ENCODE data around the gene WIPF3.

Gene WIPF3

DNA sequence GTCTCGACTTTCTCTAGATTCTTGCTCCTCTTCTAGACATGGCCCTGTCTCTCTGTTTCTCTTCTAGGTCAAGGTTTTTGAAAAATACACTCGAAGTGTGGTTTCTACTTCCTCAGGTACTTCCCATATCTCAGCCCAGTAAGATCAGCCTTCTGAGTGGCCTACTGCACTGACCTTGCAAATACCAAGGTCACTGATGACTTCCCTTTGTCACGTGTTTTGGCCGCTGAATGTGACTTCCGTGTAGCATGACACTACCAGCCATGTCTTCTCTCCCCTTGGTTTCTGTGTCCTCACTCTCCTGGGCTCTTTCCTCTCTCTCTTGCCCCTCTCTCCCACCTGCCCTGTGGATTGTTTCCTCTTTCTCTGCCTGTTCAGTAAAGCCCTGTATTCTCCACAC lies 7.9 kb upstream of the WIPF3 start:
- no peaks in the 10 kb centered on the region for H3K9me3 ChIP-seq (ENCODE audit: control insufficient read depth, insufficient read depth, low read length)
- H3K27ac ChIP-seq (ENCODE audit: low read depth, low read length): no peak overlapping the region
- H3K9me2 ChIP-seq (replicated peaks; ENCODE audit: control insufficient read depth, low read length): no peaks in the 10 kb centered on the region
- no peak overlapping the region for H3K4me3 ChIP-seq (ENCODE audit: low read length)
- no peaks in the 10 kb centered on the region; the same call in 1 of the 2 replicates for H3K27me3 ChIP-seq (ENCODE audit: control insufficient read depth, low read length)
- TF ChIP-seq, protein P1, sequence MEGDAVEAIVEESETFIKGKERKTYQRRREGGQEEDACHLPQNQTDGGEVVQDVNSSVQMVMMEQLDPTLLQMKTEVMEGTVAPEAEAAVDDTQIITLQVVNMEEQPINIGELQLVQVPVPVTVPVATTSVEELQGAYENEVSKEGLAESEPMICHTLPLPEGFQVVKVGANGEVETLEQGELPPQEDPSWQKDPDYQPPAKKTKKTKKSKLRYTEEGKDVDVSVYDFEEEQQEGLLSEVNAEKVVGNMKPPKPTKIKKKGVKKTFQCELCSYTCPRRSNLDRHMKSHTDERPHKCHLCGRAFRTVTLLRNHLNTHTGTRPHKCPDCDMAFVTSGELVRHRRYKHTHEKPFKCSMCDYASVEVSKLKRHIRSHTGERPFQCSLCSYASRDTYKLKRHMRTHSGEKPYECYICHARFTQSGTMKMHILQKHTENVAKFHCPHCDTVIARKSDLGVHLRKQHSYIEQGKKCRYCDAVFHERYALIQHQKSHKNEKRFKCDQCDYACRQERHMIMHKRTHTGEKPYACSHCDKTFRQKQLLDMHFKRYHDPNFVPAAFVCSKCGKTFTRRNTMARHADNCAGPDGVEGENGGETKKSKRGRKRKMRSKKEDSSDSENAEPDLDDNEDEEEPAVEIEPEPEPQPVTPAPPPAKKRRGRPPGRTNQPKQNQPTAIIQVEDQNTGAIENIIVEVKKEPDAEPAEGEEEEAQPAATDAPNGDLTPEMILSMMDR (IDR thresholded peaks at IDR 0.05; ENCODE audit: low read depth, low read length, poor library complexity, severe bottlenecking): no peak
- no peak for TF ChIP-seq EZH2phosphoT487 (IDR thresholded peaks at IDR 0.05; ENCODE audit: borderline replicate concordance, low read length)
- H3K4me1 ChIP-seq (ENCODE audit: control insufficient read depth, low read length): no peaks in the 10 kb centered on the region
- no peaks in the 10 kb centered on the region for H3K36me3 ChIP-seq (ENCODE audit: control insufficient read depth, low read length)
- no peaks in the 10 kb centered on the region for H4K20me1 ChIP-seq (ENCODE audit: control insufficient read depth, insufficient read depth, low read depth, low read length)
- H3K79me2 ChIP-seq (ENCODE audit: control insufficient read depth, low read length): no peaks in the 10 kb centered on the region
- no peaks in the 10 kb centered on the region for H3F3A ChIP-seq (ENCODE audit: control insufficient read depth, insufficient read depth)
- no peak overlapping the region for H3K4me2 ChIP-seq (ENCODE audit: low read length)

DNA sequence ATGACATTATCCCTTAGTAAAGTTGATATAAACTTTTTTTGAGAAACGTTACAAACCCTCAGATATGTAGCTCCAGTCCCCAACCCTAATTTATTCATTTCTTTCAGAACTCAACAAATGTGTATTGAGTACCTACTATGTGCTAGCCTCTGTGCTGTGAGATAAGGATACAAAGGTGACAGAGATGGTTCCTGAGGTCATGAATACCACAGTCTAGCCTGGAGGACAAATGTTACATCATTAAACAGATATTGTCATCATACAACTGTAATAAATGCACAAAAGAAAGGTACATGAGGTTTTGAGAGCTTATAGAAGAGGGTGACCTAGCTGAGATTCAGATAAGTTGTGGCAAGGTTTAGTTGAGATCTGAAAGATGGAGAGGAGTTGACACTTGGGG lies 4.4 kb upstream of the WIPF3 start:
- no peak overlapping the region for H3K4me2 ChIP-seq (ENCODE audit: low read length)
- no peak overlapping the region for H3K4me3 ChIP-seq (ENCODE audit: low read length)
- H3K9me3 ChIP-seq (ENCODE audit: control insufficient read depth, insufficient read depth, low read length): no peaks in the 10 kb centered on the region
- no peak for TF ChIP-seq EZH2phosphoT487 (IDR thresholded peaks at IDR 0.05; ENCODE audit: borderline replicate concordance, low read length)
- TF ChIP-seq, protein P1 (IDR thresholded peaks at IDR 0.05; ENCODE audit: low read depth, low read length, poor library complexity, severe bottlenecking): no peak
- H4K20me1 ChIP-seq (ENCODE audit: control insufficient read depth, insufficient read depth, low read depth, low read length): no peaks in the 10 kb centered on the region
- H3K79me2 ChIP-seq (ENCODE audit: control insufficient read depth, low read length): no peaks in the 10 kb centered on the region
- no peak overlapping the region for H3K27ac ChIP-seq (ENCODE audit: low read depth, low read length)
- H3K36me3 ChIP-seq (ENCODE audit: control insufficient read depth, low read length): no peaks in the 10 kb centered on the region
- H3K27me3 ChIP-seq (ENCODE audit: control insufficient read depth, low read length): no peaks in the 10 kb centered on the region; the same call in 1 of the 2 replicates
- H3F3A ChIP-seq (ENCODE audit: control insufficient read depth, insufficient read depth): no peaks in the 10 kb centered on the region
- no peaks in the 10 kb centered on the region for H3K9me2 ChIP-seq (replicated peaks; ENCODE audit: control insufficient read depth, low read length)
- no peaks in the 10 kb centered on the region for H3K4me1 ChIP-seq (ENCODE audit: control insufficient read depth, low read length)

DNA sequence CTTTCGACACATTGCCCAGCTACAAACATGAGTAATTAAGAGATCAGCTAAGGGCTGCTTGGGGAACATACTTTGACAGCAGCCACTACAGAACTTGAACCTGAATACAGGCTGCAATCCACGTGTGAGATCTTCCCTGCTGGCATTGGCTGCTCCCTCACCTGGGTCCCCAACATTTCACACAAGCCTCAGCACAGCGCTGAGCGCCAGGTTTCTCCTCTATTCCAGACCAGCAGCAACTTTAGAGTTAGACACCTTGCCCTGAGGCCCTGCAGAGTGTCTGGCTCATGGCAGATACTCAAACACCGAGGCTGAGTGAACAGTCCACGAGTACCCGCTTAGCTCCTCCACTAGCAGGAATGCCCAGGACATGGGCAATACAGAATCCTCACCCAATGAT lies 1.3 kb upstream of the WIPF3 start:
- H3K4me2 ChIP-seq (ENCODE audit: low read length): no peak overlapping the region
- H4K20me1 ChIP-seq (ENCODE audit: control insufficient read depth, insufficient read depth, low read depth, low read length): no peaks in the 10 kb centered on the region
- H3K79me2 ChIP-seq (ENCODE audit: control insufficient read depth, low read length): no peaks in the 10 kb centered on the region
- no peak for TF ChIP-seq EZH2phosphoT487 (IDR thresholded peaks at IDR 0.05; ENCODE audit: borderline replicate concordance, low read length)
- TF ChIP-seq, protein P1 (IDR thresholded peaks at IDR 0.05; ENCODE audit: low read depth, low read length, poor library complexity, severe bottlenecking): no peak
- no peaks in the 10 kb centered on the region for H3F3A ChIP-seq (ENCODE audit: control insufficient read depth, insufficient read depth)
- H3K9me3 ChIP-seq (ENCODE audit: control insufficient read depth, insufficient read depth, low read length): no peaks in the 10 kb centered on the region
- H3K4me1 ChIP-seq (ENCODE audit: control insufficient read depth, low read length): no peaks in the 10 kb centered on the region
- H3K36me3 ChIP-seq (ENCODE audit: control insufficient read depth, low read length): no peaks in the 10 kb centered on the region
- H3K9me2 ChIP-seq (replicated peaks; ENCODE audit: control insufficient read depth, low read length): no peaks in the 10 kb centered on the region
- H3K4me3 ChIP-seq (ENCODE audit: low read length): no peak overlapping the region
- H3K27ac ChIP-seq (ENCODE audit: low read depth, low read length): no peak overlapping the region
- no peaks in the 10 kb centered on the region; the same call in 1 of the 2 replicates for H3K27me3 ChIP-seq (ENCODE audit: control insufficient read depth, low read length)

DNA sequence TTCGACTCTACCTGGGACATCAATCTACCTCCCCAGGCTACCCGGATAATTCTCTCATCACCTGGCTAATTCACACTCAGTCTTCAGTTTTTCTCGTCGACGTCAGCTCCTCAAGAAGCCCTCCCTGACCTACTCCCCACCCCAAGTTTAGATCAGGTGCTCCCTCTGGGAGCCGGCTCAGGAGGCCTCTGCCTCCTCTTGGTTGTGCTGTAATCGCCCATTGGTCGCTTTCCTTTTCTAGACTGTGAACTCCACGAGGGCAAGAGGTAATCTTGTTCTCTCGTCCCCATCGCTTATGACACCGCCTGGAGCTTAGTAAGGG lies 461 bp upstream of the WIPF3 start:
- Histone ChIP-seq H3K9me2 (replicated peaks; ENCODE audit: control insufficient read depth, low read length) (no peaks in the 10 kb centered on the region), H3K79me2 (ENCODE audit: control insufficient read depth, low read length) (no peaks in the 10 kb centered on the region), H3K27me3 (ENCODE audit: control insufficient read depth, low read length) (0 out of 2 replicates have a peak, but pooled peaks cover 2% of the 10 kb centered on the region), H3K4me1 (ENCODE audit: control insufficient read depth, low read length) (no peaks in the 10 kb centered on the region), H3K27ac (ENCODE audit: low read depth, low read length) (no peak overlapping the region), H3F3A (ENCODE audit: control insufficient read depth, insufficient read depth) (no peaks in the 10 kb centered on the region), H3K4me2 (ENCODE audit: low read length) (no peak overlapping the region), H3K9me3 (ENCODE audit: control insufficient read depth, insufficient read depth, low read length) (no peaks in the 10 kb centered on the region), H3K4me3 (ENCODE audit: low read length) (no peak overlapping the region), H3K36me3 (ENCODE audit: control insufficient read depth, low read length) (no peaks in the 10 kb centered on the region), H4K20me1 (ENCODE audit: control insufficient read depth, insufficient read depth, low read depth, low read length) (no peaks in the 10 kb centered on the region)
- no peak for TF ChIP-seq EZH2phosphoT487 (IDR thresholded peaks at IDR 0.05; ENCODE audit: borderline replicate concordance, low read length)
- TF ChIP-seq, protein P1 (IDR thresholded peaks at IDR 0.05; ENCODE audit: low read depth, low read length, poor library complexity, severe bottlenecking): no peak
